Measurements from ENCODE around the gene NDUFA6. TPM values are rescaled to one million over a fixed set of nuclear protein-coding genes. Genes with fewer than 3 reads are reported as not detected.
A peak's percentile ranks its signal among the peaks of the same experiment; 100 is the strongest.

The NDUFA6 gene
- total and polyA plus RNA-seq, 2 of the 13 experiments (the other 11 are each of a cell fraction or from before 2014, with no cell fraction given) = 68.5 to 87.8 TPM

DNA sequence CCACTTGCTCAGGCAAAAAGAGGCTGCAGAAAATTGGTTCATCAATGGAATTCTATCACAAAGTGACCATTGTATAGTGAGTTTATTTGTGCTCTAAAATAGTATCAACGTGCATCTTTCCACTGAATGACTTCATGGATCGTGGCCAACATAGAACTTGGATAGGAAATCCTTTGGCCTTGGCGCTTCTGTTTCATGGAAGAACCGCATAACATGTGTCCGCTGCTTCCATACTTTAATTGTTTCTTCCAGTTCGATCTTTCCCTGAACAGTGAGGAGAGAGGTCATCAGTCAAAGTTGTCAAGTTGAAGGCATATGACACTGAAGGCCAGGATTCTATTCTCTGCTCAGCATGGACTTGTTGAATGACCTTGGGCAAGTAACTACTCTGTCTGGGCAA is 4.5 kb downstream of the NDUFA6 start (continued):
- TF ChIP-seq, protein P1, sequence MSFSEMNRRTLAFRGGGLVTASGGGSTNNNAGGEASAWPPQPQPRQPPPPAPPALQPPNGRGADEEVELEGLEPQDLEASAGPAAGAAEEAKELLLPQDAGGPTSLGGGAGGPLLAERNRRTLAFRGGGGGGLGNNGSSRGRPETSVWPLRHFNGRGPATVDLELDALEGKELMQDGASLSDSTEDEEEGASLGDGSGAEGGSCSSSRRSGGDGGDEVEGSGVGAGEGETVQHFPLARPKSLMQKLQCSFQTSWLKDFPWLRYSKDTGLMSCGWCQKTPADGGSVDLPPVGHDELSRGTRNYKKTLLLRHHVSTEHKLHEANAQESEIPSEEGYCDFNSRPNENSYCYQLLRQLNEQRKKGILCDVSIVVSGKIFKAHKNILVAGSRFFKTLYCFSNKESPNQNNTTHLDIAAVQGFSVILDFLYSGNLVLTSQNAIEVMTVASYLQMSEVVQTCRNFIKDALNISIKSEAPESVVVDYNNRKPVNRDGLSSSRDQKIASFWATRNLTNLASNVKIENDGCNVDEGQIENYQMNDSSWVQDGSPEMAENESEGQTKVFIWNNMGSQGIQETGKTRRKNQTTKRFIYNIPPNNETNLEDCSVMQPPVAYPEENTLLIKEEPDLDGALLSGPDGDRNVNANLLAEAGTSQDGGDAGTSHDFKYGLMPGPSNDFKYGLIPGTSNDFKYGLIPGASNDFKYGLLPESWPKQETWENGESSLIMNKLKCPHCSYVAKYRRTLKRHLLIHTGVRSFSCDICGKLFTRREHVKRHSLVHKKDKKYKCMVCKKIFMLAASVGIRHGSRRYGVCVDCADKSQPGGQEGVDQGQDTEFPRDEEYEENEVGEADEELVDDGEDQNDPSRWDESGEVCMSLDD (CRISPR knock-in tag; IDR thresholded peaks at IDR 0.05; ENCODE audit: borderline replicate concordance) = no peak
- TF ChIP-seq JUND (CRISPR knock-in tag; IDR thresholded peaks at IDR 0.05) = no peak

DNA sequence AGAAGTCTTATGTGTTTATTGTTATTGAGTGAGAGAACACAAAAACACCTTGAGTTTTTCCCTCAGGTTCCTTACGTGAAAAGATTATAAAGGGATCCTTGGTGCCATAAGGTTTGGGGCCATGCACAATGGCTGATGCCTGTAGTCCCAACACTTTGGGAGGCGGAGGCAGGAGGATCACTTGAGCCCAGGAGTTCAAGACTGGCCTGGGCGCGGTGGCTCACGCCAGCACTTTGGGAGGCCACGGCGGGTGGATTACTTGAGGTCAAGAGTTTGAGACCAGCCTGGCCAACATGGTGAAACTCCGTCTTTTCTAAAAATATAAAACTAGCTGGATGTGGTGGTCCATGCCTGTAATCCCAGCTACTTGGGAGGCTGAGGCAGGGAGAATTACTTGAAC is 5.7 kb downstream of the NDUFA6 start:
- Histone ChIP-seq H3K4me2 (ENCODE audit: low read depth, low read length) (no peak overlapping the region), H3K4me1 (ENCODE audit: insufficient read depth, low read length) (peaks cover 19% of the 10 kb centered on the region), H3K4me3 (replicated peaks in 1 of 3; ENCODE audit: insufficient read depth in 1 of 3, low read depth in 2 of 3, low read length in 3 of 3) (no peak overlapping the region), H3K9ac (ENCODE audit: insufficient read depth, low read depth, low read length) (no peak overlapping the region), H3K36me3 (replicated peaks in 1 of 2; ENCODE audit: control insufficient read depth in 1 of 2, insufficient read depth in 2 of 2, low read length in 2 of 2) (peaks cover 10 to 46% of the 10 kb centered on the region in 2 experiments), H3K79me2 (ENCODE audit: insufficient read depth, low read length) (peaks cover 28% of the 10 kb centered on the region), H3K9me3 (ENCODE audit: low read length) (no peaks in the 10 kb centered on the region), H4K20me1 (ENCODE audit: insufficient read depth, low read length) (0 out of 2 replicates have a peak, but pooled peaks cover 3% of the 10 kb centered on the region), H2AFZ (ENCODE audit: low read length) (no peak overlapping the region), H3K27me3 (ENCODE audit: control insufficient read depth in 1 of 2, insufficient read depth in 2 of 2, low read length in 2 of 2) (no peaks in the 10 kb centered on the region; a peak in 1 of 5 replicates), H3K27ac (ENCODE audit: extremely low read length, insufficient read depth, low read length) (no peak overlapping the region)
- FAIRE-seq = no peak
- intact Hi-C loops (cut with micrococcal nuclease; ENCODE audit: unreplicated experiment) = no loop called here
- CTCF ChIA-PET (ENCODE audit: low intra/inter-chr PET ratio, low total read pairs) = no interaction called here
- BruUV-seq (replicated peaks) = no TSS peak
- POLR2A ChIA-PET = no interaction called here
- WGBS (ENCODE audit: low lambda C conversion rate) = 100% methylated on average over 8 of the region's 8 CpGs
- TF ChIP-seq POLR2A (IDR thresholded peaks at IDR 0.05; ENCODE audit: insufficient read depth in 1 of 2, low read depth in 2 of 2, low read length in 2 of 2) = 0 out of 4 replicates have a peak, but pooled peaks of 1 of the 2 experiments have one; percentile 32
- TF ChIP-seq PRPF4 (IDR thresholded peaks at IDR 0.05; ENCODE audit: low read depth, low read length, poor library complexity, severe bottlenecking) = no peak
- no peak for DNase-seq (ENCODE audit: low spot score)
- in situ Hi-C loops (cut with HindIII; ENCODE audit: extremely low pct_ligation_motif_present, low pct_unique_long_range_greater_than_20kb) = no loop called here
- ATAC-seq = no peak

DNA sequence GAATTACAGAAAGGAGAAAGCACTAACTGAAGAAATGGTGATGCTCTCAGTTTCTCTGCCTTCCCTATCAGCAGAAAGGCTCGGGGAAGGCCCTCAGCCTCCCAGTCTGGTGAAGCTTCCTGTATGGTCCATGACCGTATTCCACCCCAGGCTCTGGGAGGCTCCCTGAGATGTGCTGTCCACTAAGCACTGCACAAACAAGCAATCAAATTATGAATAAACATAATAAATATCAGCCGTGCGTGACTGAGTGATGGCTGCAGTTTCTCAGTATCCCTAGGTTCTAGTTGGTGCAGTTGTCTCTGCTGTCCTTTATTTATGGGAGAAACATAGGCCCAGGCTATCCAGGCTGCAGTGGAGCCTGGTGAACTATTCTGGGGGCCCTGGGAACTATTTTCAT is 7.5 kb downstream of the NDUFA6 start:
- in situ Hi-C loops (cut with HindIII; ENCODE audit: extremely low pct_ligation_motif_present, low pct_unique_long_range_greater_than_20kb) = no loop called here
- POLR2A ChIA-PET = no interaction called here
- WGBS (ENCODE audit: low lambda C conversion rate) = 86% methylated on average over 4 of the region's 4 CpGs
- H3K27ac ChIP-seq (ENCODE audit: extremely low read length, insufficient read depth, low read length) = no peak overlapping the region
- H3K9me3 ChIP-seq (ENCODE audit: low read length) = no peaks in the 10 kb centered on the region
- DNase-seq (ENCODE audit: low spot score) (no peak), ATAC-seq (no peak), FAIRE-seq (no peak)
- no TSS peak for BruUV-seq (replicated peaks)
- 0 out of 2 replicates have a peak, but pooled peaks cover 3% of the 10 kb centered on the region for H4K20me1 ChIP-seq (ENCODE audit: insufficient read depth, low read length)
- H3K36me3 ChIP-seq (replicated peaks in 1 of 2; ENCODE audit: control insufficient read depth in 1 of 2, insufficient read depth in 2 of 2, low read length in 2 of 2) = peaks cover 10 to 46% of the 10 kb centered on the region in 2 experiments
- H3K9ac ChIP-seq (ENCODE audit: insufficient read depth, low read depth, low read length) = no peak overlapping the region
- H2AFZ ChIP-seq (ENCODE audit: low read length) = no peak overlapping the region
- H3K27me3 ChIP-seq (ENCODE audit: control insufficient read depth in 1 of 2, insufficient read depth in 2 of 2, low read length in 2 of 2) = no peaks in the 10 kb centered on the region; a peak in 1 of 5 replicates
- H3K4me2 ChIP-seq (ENCODE audit: low read depth, low read length) = no peak overlapping the region
- peaks cover 13% of the 10 kb centered on the region for H3K79me2 ChIP-seq (ENCODE audit: insufficient read depth, low read length)
- TF ChIP-seq ZMAT3 (CRISPR knock-in tag; conservative IDR thresholded peaks at IDR 0.05) = no peak
- CTCF ChIA-PET (ENCODE audit: low intra/inter-chr PET ratio, low total read pairs) = no interaction called here
- H3K4me3 ChIP-seq (replicated peaks in 1 of 3; ENCODE audit: insufficient read depth in 1 of 3, low read depth in 2 of 3, low read length in 3 of 3) = no peak overlapping the region
- intact Hi-C loops (cut with micrococcal nuclease; ENCODE audit: unreplicated experiment) = no loop called here
- peaks cover 18% of the 10 kb centered on the region for H3K4me1 ChIP-seq (ENCODE audit: insufficient read depth, low read length)

Data from HepG2 (cell line).